GM19238 (cell line): ENCODE measurements around the gene HPSE2.

Source experiments
- DNase-seq: peaks from one replicate; pipeline ENCODE4 v3.0.0; 2011; ENCODE audit warnings: low spot score; ENCODE audit not compliant: insufficient read length

Gene HPSE2

DNA sequence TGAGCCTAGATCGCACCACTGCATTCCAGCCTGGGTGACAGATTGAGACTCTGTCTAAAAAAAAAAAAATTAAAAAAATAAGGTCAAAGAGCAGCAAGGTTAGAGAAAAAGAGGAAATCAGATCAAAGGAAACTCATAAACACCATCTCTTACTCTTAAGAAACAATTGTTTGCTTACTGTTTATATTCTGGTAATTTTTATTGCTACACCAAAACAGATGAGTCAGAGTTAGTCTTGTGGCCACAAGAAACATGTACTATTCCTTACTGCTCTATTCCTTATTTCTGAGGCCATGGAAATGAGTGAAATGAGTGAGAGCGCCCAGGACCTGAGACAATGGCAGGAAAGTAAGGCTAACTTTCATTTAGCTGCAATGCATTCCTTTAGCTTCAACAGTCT, 387.3 kb downstream of the HPSE2 start:
- no peak for DNase-seq

DNA sequence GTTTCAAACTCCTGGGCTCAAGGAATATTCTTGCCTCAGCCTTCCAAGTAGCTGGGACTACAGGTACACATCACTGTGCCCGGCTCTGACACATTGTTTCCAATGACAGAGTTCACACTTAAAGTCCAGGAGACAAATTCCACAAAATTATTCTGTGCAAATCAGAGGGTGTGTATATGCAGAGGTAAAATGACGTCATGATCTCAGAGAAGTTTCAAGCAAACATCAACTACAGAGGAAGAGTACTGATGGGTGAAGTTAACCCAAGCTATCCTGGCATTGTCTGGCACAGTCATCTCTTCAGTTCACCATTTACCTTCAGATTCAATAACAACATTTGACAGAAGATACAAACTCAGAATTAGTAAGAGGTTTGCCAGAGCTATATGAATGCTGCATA, 388.9 kb downstream of the HPSE2 start:
- DNase-seq = no peak

- no peak for DNase-seq
Measured at GRCh38 chr10:98833542-98833941, 402.1 kb downstream of the HPSE2 start.

DNA sequence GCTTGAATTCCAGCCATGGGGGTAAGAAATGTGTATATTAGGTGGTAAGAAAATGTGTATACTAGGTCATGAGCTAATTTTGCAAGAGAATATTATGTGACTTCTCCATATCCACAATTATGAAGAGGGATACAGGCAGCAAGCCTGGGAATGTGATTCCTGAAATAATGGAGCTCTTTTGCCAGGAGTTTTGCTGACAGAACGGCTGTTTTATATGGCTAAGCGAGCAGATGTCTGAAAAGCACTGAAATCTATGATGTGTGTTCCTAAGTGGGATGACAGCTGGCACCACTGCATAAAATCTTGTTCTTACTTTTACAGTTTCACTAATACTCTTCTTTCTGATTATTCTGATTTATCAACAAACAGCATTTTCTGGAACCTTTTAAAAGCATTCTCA, 402.9 kb downstream of the HPSE2 start:
- no peak for DNase-seq

DNA sequence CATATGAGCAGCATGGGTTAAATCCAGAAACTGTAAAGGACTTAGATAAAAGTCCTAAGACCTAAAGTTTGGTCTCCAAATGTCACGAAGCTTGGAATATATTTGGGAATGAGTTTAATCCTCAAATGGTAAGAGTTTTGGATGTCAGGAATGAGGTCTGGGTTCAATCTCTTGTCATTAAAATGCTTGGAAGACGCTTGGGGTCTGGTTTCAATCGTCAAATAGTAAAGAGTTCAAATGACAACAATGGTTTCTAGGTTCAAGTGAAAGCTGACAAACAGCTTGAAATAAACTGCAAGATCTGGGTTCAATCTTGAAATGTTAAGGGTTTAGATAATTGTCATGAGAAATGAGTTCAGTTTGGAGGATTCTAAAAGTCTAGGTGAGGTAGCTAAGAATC, 403.5 kb downstream of the HPSE2 start:
- no peak for DNase-seq

- DNase-seq = no peak
Measured at GRCh38 chr10:98831391-98831790, 404.3 kb downstream of the HPSE2 start.

GRCh38 chr10:98825741-98826140, 409.9 kb downstream of the HPSE2 start:
- no peak for DNase-seq

GRCh38 chr10:98817396-98817795, 418.3 kb downstream of the HPSE2 start:
- no peak for DNase-seq

DNA sequence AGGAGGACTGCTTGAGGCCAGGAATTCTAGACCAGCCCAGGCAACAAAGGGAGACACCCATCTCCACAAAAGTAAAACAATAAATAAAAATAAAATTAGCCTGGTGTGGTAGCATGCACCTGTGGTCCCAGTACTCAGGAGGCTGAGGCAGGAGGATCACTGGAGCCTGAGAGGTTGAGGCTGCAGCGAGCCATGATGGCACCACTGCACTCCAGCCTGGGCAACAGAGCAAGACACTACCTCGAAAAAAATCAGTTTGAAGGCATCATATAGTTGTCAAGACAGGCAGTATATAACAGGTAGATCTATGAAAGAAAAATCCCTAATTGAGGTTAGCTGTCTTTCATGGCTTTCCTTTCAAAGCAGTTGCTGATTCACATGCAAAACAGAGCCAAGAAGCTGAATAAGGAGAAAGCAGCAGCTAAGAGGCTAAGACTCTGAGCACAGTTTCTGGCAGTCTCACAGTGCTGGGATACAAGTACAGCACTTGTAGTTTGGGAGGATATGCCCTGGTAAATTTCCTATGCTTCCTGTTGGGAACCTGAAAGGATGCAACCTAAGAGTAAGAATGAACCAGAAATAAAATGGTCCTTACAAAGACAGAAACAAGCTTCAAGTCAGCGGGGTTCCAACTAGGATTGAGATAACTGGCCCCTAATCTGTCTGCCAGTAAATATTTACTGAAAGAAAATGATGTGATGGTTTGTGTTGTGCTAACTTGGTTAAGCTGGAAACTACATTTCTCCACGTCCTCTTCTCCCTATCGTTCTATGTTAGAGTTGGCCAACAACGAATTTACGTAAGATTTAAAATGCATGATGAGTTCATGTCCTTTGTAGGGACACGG, 420.4 kb downstream of the HPSE2 start:
- no peak for DNase-seq

GRCh38 chr10:98814470-98814869, 421.2 kb downstream of the HPSE2 start:
- DNase-seq = no peak

DNA sequence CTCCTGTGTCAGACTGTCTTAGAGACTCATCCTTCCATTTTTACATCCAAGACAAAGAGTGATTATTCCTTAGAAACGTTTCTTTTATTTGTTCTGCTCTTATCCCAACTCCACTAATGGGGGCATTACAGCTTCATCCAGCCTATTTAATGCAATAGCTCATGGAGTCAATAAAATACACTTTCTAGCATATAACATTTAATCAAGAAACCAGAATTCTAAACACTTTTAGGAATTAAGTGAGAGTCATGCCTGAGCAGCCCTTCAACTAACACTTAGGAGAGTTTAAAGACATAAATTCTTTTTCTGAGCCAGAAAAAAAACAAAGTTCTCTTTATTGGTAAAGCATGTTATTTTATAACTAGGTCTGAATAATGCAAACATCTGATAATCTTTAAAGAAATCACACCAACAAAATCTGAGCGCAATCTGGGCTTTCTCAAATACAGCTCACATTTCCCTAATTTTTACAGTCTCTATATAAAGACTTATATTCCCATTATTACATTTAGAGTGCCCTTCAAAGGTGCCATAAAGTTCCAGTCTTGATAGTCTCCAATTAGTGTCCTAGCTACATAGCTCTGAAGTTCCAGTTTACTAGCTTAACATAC, 427.3 kb downstream of the HPSE2 start:
- no peak for DNase-seq

GRCh38 chr10:98800263-98800662, 435.4 kb downstream of the HPSE2 start:
- DNase-seq = no peak

GRCh38 chr10:98795467-98795866, 440.2 kb downstream of the HPSE2 start:
- no peak for DNase-seq

- no peak for DNase-seq
Measured at GRCh38 chr10:98790817-98791216, 444.8 kb downstream of the HPSE2 start.

- DNase-seq = no peak
Measured at GRCh38 chr10:98778277-98778759, 457.3 kb downstream of the HPSE2 start.

- no peak for DNase-seq
Measured at GRCh38 chr10:98758463-98758862, 477.2 kb downstream of the HPSE2 start.

GRCh38 chr10:98748298-98748697, 487.4 kb downstream of the HPSE2 start:
- no peak for DNase-seq

- no peak for DNase-seq
Measured at GRCh38 chr10:98745645-98746044, 490.0 kb downstream of the HPSE2 start.

DNA sequence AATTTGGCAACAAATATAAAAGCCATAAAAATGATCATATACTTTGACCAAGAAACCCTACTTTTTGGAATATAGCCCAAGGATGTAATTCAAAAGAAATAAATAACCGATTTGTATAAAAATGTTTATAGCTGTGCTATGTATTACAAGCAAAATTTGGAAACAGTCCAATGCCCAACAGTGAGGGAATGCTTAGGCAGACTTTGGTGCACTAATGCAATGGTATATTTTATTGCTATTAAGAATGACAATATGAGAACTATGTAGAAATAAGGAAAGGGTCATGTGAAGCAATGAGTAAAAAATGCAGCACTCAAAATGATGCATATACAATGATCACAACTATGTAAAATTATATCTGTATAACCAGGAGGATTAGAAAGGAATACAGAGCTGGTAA, 515.1 kb downstream of the HPSE2 start:
- DNase-seq = no peak

- DNase-seq = no peak
Measured at GRCh38 chr10:98713586-98713985, 522.1 kb downstream of the HPSE2 start.

DNA sequence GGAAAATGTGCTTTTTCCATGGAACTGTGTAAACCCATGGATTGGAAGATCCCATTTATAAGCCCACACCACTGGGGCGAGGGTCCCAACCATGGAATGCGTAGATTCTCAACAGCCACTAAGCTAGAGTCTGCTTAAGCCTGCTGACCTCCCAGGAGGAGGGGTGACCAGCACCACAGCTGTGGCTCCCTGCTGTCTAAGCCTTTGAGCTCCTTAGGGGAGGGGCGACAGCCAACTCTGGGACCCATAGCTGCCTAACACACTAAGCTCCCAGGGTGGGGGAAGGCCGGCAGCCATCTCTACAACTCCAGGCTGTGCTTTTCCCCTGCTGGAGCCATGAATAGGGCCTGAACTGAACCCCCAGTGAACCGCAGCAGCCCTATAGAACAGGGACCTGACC, 539.1 kb downstream of the HPSE2 start:
- DNase-seq = no peak

DNA sequence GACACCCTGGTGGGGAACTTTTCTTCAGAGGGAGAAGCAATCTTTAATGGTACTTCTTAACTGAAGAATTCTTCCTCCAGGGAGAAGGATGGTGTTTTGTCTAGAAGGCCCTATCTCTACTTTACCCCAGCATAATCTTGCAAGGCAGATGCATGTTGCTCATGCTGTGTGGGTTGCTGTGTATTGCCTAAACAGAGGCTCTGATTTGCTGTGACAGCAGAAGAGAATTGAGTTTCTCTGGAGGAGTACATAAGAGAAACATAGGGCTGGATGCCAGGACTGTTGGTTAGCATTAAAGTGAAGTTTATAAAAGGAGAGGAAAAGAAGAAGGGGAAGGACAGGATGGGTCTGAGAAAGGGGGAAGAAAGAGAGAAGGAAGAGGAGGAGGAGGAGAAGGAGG, 540.8 kb downstream of the HPSE2 start:
- no peak for DNase-seq

DNA sequence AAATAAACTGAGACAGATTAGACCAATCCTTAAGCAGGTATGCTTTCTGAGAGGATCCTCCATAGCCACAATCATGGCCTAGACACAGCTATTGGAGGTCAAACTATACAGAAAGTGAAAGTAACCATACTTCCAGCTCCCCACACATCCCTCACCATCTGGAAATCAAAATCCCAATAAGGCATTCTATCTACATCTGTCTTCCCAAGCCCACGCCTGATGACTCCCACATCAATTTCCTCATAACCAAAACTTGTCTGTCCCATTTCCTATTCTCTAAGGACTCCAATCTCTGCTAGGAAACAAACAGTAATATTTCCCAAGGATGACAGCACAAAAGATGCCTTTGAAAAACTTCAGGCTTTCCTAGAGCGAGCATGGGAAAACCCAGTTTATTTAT, 541.6 kb downstream of the HPSE2 start:
- no peak for DNase-seq
